Measurements from ENCODE around the gene SCN4B.
A peak's percentile ranks its signal among the peaks of the same experiment; 100 is the strongest.

SCN4B gene

GRCh38 chr11:118167906-118168305 is 15.3 kb upstream of the SCN4B start:
- Mint-ChIP-seq H3K9me3 (no peaks in the 10 kb centered on the region), H3K36me3 (no peaks in the 10 kb centered on the region), H3K4me3 (no peak overlapping the region), H3K27ac (no peak overlapping the region), H3K4me1 (no peaks in the 10 kb centered on the region), H3K27me3 (peaks cover 13% of the 10 kb centered on the region)
- ATAC-seq (ENCODE audit: low read depth), result no peak
- DNase-seq (ENCODE audit: low spot score in 2 of 2), result no peak

- no peaks in the 10 kb centered on the region for H3K4me1 Mint-ChIP-seq
- no peaks in the 10 kb centered on the region for H3K9me3 Mint-ChIP-seq
- H3K27ac Mint-ChIP-seq, result no peak overlapping the region
- no peaks in the 10 kb centered on the region for H3K36me3 Mint-ChIP-seq
- no peak for DNase-seq (ENCODE audit: low spot score in 2 of 2)
- ATAC-seq (ENCODE audit: low read depth), result no peak
- H3K27me3 Mint-ChIP-seq, result peaks cover 16% of the 10 kb centered on the region
- H3K4me3 Mint-ChIP-seq, result no peak overlapping the region
Observed at GRCh38 chr11:118167253-118167652, 14.6 kb upstream of the SCN4B start.

- peaks cover 20% of the 10 kb centered on the region for H3K27me3 Mint-ChIP-seq
- DNase-seq (ENCODE audit: low spot score in 2 of 2) (no peak), ATAC-seq (ENCODE audit: low read depth) (no peak)
- no peak overlapping the region for H3K27ac Mint-ChIP-seq
- no peaks in the 10 kb centered on the region for H3K4me1 Mint-ChIP-seq
- no peaks in the 10 kb centered on the region for H3K9me3 Mint-ChIP-seq
- H3K4me3 Mint-ChIP-seq, result no peak overlapping the region
- no peaks in the 10 kb centered on the region for H3K36me3 Mint-ChIP-seq
Observed at GRCh38 chr11:118166641-118167040, 14.0 kb upstream of the SCN4B start.

GRCh38 chr11:118164885-118165284 is 12.3 kb upstream of the SCN4B start:
- no peak overlapping the region for H3K27ac Mint-ChIP-seq
- H3K4me3 Mint-ChIP-seq, result no peak overlapping the region
- DNase-seq (ENCODE audit: low spot score in 2 of 2), result no peak
- no peaks in the 10 kb centered on the region for H3K4me1 Mint-ChIP-seq
- H3K36me3 Mint-ChIP-seq, result no peaks in the 10 kb centered on the region
- peaks cover 20% of the 10 kb centered on the region for H3K27me3 Mint-ChIP-seq
- no peak for ATAC-seq (ENCODE audit: low read depth)
- H3K9me3 Mint-ChIP-seq, result no peaks in the 10 kb centered on the region

GRCh38 chr11:118163494-118163893 is 10.9 kb upstream of the SCN4B start:
- DNase-seq (ENCODE audit: low spot score in 2 of 2), result no peak
- Mint-ChIP-seq H3K4me1 (no peaks in the 10 kb centered on the region), H3K27ac (no peak overlapping the region), H3K27me3 (peaks cover 27% of the 10 kb centered on the region), H3K4me3 (no peak overlapping the region), H3K36me3 (no peaks in the 10 kb centered on the region), H3K9me3 (no peaks in the 10 kb centered on the region)
- no peak for ATAC-seq (ENCODE audit: low read depth)

GRCh38 chr11:118162846-118163245 is 10.2 kb upstream of the SCN4B start:
- no peaks in the 10 kb centered on the region for H3K9me3 Mint-ChIP-seq
- no peak for ATAC-seq (ENCODE audit: low read depth)
- peaks cover 29% of the 10 kb centered on the region for H3K27me3 Mint-ChIP-seq
- no peak overlapping the region for H3K4me3 Mint-ChIP-seq
- DNase-seq (ENCODE audit: low spot score in 2 of 2), result no peak
- no peaks in the 10 kb centered on the region for H3K4me1 Mint-ChIP-seq
- H3K36me3 Mint-ChIP-seq, result no peaks in the 10 kb centered on the region
- no peak overlapping the region for H3K27ac Mint-ChIP-seq

- no peak overlapping the region for H3K4me3 Mint-ChIP-seq
- DNase-seq (ENCODE audit: low spot score in 2 of 2), result no peak
- H3K27me3 Mint-ChIP-seq, result peaks cover 37% of the 10 kb centered on the region
- H3K4me1 Mint-ChIP-seq, result no peaks in the 10 kb centered on the region
- no peaks in the 10 kb centered on the region for H3K36me3 Mint-ChIP-seq
- ATAC-seq (ENCODE audit: low read depth), result no peak
- no peaks in the 10 kb centered on the region for H3K9me3 Mint-ChIP-seq
- no peak overlapping the region for H3K27ac Mint-ChIP-seq
Observed at GRCh38 chr11:118161786-118162185, 9.2 kb upstream of the SCN4B start.

- Mint-ChIP-seq H3K27me3 (peaks cover 46% of the 10 kb centered on the region), H3K27ac (no peak overlapping the region)
- no peak for ATAC-seq (ENCODE audit: low read depth)
Observed at GRCh38 chr11:118157186-118157895, 4.7 kb upstream of the SCN4B start.

GRCh38 chr11:118156531-118157185 is 4.0 kb upstream of the SCN4B start:
- peak; percentile 42 for ATAC-seq (ENCODE audit: low read depth)
- no peak overlapping the region for H3K27ac Mint-ChIP-seq
- H3K4me3 Mint-ChIP-seq, result no peak overlapping the region
- peaks cover 43% of the 10 kb centered on the region for H3K27me3 Mint-ChIP-seq
- DNase-seq (ENCODE audit: low spot score in 2 of 2), result no peak
- peaks cover 6% of the 10 kb centered on the region for H3K4me1 Mint-ChIP-seq
- no peaks in the 10 kb centered on the region for H3K9me3 Mint-ChIP-seq
- H3K36me3 Mint-ChIP-seq, result no peaks in the 10 kb centered on the region

More at GRCh38 chr11:118157186-118157895, 4.7 kb upstream of the SCN4B start:
- Mint-ChIP-seq H3K36me3 (no peaks in the 10 kb centered on the region), H3K4me1 (peaks cover 6% of the 10 kb centered on the region), H3K4me3 (no peak overlapping the region), H3K9me3 (no peaks in the 10 kb centered on the region)
- no peak for DNase-seq (ENCODE audit: low spot score in 2 of 2)

GRCh38 chr11:118155776-118156530 is 3.3 kb upstream of the SCN4B start:
- peaks cover 6% of the 10 kb centered on the region for H3K4me1 Mint-ChIP-seq
- H3K9me3 Mint-ChIP-seq, result no peaks in the 10 kb centered on the region
- no peak overlapping the region for H3K27ac Mint-ChIP-seq
- H3K4me3 Mint-ChIP-seq, result no peak overlapping the region
- DNase-seq (ENCODE audit: low spot score in 2 of 2), result no peak
- H3K27me3 Mint-ChIP-seq, result peaks cover 40% of the 10 kb centered on the region
- no peak for ATAC-seq (ENCODE audit: low read depth)
- H3K36me3 Mint-ChIP-seq, result no peaks in the 10 kb centered on the region

- DNase-seq (ENCODE audit: low spot score in 2 of 2) (no peak), ATAC-seq (ENCODE audit: low read depth) (no peak)
- H3K27ac Mint-ChIP-seq, result no peak overlapping the region
- H3K4me3 Mint-ChIP-seq, result no peak overlapping the region
- no peaks in the 10 kb centered on the region for H3K36me3 Mint-ChIP-seq
- peaks cover 43% of the 10 kb centered on the region for H3K27me3 Mint-ChIP-seq
- H3K9me3 Mint-ChIP-seq, result no peaks in the 10 kb centered on the region
- H3K4me1 Mint-ChIP-seq, result peaks cover 6% of the 10 kb centered on the region
Observed at GRCh38 chr11:118154641-118155040, 2.0 kb upstream of the SCN4B start.

- Mint-ChIP-seq H3K4me1 (peaks cover 6% of the 10 kb centered on the region), H3K27ac (no peak overlapping the region), H3K9me3 (no peaks in the 10 kb centered on the region), H3K4me3 (peak overlapping the region; percentile 55), H3K27me3 (peaks cover 39% of the 10 kb centered on the region), H3K36me3 (no peaks in the 10 kb centered on the region)
- no peak for ATAC-seq (ENCODE audit: low read depth)
- DNase-seq (ENCODE audit: low spot score in 2 of 2), result no peak
Observed at GRCh38 chr11:118153976-118154375, 1.4 kb upstream of the SCN4B start.

GRCh38 chr11:118153516-118153915 is 893 bp upstream of the SCN4B start:
- Mint-ChIP-seq H3K9me3 (no peaks in the 10 kb centered on the region), H3K27me3 (peaks cover 36% of the 10 kb centered on the region), H3K36me3 (no peaks in the 10 kb centered on the region), H3K4me3 (peak overlapping the region; percentile 55), H3K4me1 (peaks cover 6% of the 10 kb centered on the region), H3K27ac (no peak overlapping the region)
- ATAC-seq (ENCODE audit: low read depth) (no peak), DNase-seq (ENCODE audit: low spot score in 2 of 2) (no peak)

- no peak overlapping the region for H3K27ac Mint-ChIP-seq
- H3K36me3 Mint-ChIP-seq, result no peaks in the 10 kb centered on the region
- peaks cover 28% of the 10 kb centered on the region for H3K27me3 Mint-ChIP-seq
- H3K4me1 Mint-ChIP-seq, result peaks cover 6% of the 10 kb centered on the region
- DNase-seq (ENCODE audit: low spot score in 2 of 2) (no peak), ATAC-seq (ENCODE audit: low read depth) (no peak)
- peak overlapping the region; percentile 39 for H3K4me3 Mint-ChIP-seq
- H3K9me3 Mint-ChIP-seq, result no peaks in the 10 kb centered on the region
Observed at GRCh38 chr11:118152020-118152551, 537 bp downstream of the SCN4B start.

All from memory B cell (primary cell).